AG10803 (cell line): ENCODE data around the gene KDR.

ENCODE experiments used
- DNase-seq: peaks from one replicate; pipeline ENCODE4 v3.0.0; 2010; ENCODE audit warnings: low read depth
- H3K4me3 ChIP-seq: 2 replicates; pipeline ENCODE4 v1.5.1; 2011; ENCODE audit warnings: mild to moderate bottlenecking, low read length, control low read depth
- TF ChIP-seq, protein P1 (sequence below): conservative IDR thresholded peaks from 2 replicates; pipeline ENCODE4 v1.5.1; 2011; ENCODE audit warnings: mild to moderate bottlenecking, low read length, control low read depth, inconsistent platforms

KDR gene

DNA sequence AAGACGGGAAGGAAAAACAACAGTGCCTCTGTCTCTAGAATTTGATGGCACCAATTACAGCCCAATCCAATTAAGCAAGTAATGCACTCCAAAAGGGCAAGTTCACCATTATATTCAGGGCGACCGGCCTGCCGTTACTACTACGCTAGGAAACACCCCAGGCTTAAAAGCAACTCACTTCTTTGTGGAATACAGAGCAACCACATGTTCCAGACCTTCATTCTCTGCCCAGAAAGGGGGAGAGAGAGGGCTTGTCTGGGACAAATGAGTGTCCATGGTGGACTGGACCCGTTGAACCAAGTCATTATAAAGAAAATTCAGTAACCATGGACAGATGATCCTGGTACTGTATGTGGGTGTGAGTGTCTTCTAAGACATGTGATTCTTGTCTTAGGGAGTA lies 1.6 kb downstream of the KDR start:
- H3K4me3 ChIP-seq = no peak overlapping the region
- DNase-seq = no peak

DNA sequence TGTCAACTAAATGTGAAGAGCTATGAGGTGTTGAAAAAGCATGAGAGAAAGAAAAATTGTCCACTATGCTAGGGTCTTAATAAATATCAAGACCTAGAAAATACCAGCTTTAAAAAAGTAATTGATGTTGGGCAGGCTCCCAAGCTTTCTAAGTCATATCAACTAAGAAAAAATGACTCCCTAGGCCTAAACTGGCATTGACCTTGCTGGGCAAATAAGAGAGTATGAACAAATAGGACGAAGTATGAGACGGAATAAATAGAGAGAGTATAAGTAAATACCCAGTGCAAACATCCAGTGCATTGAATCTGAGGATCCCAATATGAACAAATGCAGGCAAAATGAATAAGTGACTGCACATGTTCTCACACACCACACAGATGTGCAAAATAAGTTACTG lies 3.2 kb downstream of the KDR start:
- H3K4me3 ChIP-seq = no peak overlapping the region
- no peak for DNase-seq
- TF ChIP-seq, protein P1, sequence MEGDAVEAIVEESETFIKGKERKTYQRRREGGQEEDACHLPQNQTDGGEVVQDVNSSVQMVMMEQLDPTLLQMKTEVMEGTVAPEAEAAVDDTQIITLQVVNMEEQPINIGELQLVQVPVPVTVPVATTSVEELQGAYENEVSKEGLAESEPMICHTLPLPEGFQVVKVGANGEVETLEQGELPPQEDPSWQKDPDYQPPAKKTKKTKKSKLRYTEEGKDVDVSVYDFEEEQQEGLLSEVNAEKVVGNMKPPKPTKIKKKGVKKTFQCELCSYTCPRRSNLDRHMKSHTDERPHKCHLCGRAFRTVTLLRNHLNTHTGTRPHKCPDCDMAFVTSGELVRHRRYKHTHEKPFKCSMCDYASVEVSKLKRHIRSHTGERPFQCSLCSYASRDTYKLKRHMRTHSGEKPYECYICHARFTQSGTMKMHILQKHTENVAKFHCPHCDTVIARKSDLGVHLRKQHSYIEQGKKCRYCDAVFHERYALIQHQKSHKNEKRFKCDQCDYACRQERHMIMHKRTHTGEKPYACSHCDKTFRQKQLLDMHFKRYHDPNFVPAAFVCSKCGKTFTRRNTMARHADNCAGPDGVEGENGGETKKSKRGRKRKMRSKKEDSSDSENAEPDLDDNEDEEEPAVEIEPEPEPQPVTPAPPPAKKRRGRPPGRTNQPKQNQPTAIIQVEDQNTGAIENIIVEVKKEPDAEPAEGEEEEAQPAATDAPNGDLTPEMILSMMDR = no peak

More for the DNA sequence above, 1.6 kb downstream of the KDR start:
- TF ChIP-seq, protein P1 = no peak

DNA sequence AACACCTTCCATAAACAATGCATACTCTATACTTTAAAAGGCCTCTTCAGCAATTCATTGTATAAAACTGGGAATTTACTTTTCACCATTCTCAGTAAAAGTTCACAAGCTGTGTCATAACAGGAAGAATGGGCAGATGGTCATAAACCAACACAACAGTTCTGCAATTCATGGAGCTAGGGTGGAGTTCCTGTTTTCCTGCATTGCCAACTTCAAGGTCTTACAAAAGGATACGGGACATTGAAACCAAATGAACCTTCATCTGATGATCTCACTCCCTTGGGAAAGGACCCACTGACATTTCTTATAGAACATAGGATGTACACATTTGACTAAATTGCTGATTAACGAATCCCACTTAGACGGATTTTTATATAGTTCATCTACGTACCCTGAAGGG lies 4.1 kb downstream of the KDR start:
- no peak overlapping the region for H3K4me3 ChIP-seq
- TF ChIP-seq, protein P1 = no peak
- DNase-seq = no peak

DNA sequence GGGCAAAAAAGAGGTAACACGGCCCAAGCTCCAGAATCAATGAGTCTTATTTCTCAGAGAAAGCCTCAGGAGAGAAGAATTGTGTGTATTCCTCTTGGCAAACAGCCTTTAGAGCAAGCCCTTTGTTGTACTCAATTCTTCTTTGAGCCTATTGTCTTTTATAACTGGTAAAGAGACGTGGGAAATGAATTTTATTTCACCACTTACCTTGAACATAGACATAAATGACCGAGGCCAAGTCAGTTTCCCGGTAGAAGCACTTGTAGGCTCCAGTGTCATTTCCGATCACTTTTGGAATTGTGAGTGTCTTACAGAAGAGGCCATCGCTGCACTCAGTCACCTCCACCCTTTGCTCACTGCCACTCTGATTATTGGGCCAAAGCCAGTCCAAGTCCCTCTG lies 7.0 kb downstream of the KDR start:
- TF ChIP-seq, protein P1 = no peak

DNA sequence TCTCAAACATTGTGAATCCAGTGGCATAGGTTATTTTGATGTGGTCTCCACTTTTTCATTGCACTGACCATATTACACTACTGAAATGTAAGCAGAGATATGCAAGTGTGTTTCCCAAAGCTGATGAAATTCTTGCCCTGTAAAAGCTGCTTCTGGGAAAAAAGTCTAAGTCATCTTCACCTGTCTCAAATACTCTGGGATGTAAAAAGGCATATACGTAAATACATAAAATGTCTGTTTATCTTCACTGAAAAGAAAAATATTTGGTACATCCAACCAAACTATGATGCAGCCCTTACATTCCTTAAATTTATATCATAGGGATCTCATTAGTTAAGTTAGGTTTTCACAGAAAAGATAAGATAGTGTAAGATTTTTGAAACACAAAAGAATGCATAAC lies 7.9 kb downstream of the KDR start:
- H3K4me3 ChIP-seq = no peak overlapping the region
- TF ChIP-seq, protein P1 = no peak
- DNase-seq = no peak

More for the DNA sequence above, 7.0 kb downstream of the KDR start:
- DNase-seq = no peak
- H3K4me3 ChIP-seq = no peak overlapping the region

DNA sequence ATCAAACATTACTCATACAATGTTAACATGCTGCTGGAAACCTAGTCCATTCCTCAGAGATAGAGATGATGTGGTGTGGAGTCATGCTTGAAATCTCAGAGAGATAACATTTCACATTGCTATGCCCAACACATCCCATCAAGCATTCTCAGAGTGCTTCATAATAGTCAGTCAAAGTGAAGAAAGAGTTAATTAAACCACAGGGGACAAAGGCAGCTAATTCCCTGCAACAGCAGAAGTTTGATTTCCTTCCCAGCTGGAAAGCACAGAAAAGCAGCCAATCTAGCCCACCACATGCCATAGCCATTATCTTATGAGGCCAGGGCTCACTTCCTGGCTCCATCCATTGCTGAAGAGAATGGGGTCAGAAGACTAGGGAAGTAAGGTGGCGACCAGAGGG lies 8.9 kb downstream of the KDR start:
- DNase-seq = peak; percentile 8
- TF ChIP-seq, protein P1 = no peak

DNA sequence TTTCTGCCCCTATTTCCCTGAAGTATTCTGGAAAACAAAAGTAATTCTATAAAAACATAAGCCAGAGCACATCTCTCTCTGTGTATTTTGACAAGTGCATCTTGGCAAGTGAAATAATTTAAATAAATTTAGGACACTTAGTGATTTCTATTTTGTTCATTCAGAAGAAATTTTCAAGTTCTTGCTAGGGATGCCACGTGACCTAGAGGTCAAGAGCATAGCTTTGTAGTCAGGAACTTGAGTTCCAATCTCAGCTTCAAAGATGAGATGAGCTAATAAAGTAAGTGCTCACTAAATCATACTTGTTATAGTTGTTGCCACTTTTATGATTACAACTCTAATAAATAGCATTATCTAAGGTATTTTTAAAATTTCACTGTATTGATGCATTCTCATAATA lies 13.8 kb downstream of the KDR start:
- no peak for DNase-seq
- TF ChIP-seq, protein P1 = no peak
- H3K4me3 ChIP-seq = no peak overlapping the region

More for the DNA sequence above, 8.9 kb downstream of the KDR start:
- no peak overlapping the region for H3K4me3 ChIP-seq
